ENCODE results near the gene TRAF2. TPM values are rescaled to one million over a fixed set of nuclear protein-coding genes. Genes with fewer than 3 reads are reported as not detected.

TRAF2 gene
- total RNA-seq, 2 experiments from 2014 or later: 40.0 to 41.4 TPM

- H3K4me3 Mint-ChIP-seq: peak overlapping the region; percentile 64
- CTCF ChIA-PET: interaction anchor here (1.1 to 1.9 kb wide), 3 partner anchors 10 to 70 kb away, joined by 3 to 6 read pairs (median 3); no protein-coding TSS in a partner anchor
- H3K27me3 Mint-ChIP-seq: no peaks in the 10 kb centered on the region
- H3K27ac Mint-ChIP-seq: peak overlapping the region; percentile 55
- H3K4me1 Mint-ChIP-seq (ENCODE audit: low read depth): peaks cover 25% of the 10 kb centered on the region
- POLR2A ChIA-PET: interaction anchor here (0.6 kb wide), 2 partner anchors 84 to 223 kb away, joined by 3 read pairs; no protein-coding TSS in a partner anchor
- no peaks in the 10 kb centered on the region for H3K9me3 Mint-ChIP-seq
- intact Hi-C loops (cut with micrococcal nuclease): no loop called here
- no peaks in the 10 kb centered on the region for H3K36me3 Mint-ChIP-seq
- DNase-seq: peak; percentile 54
Observed at GRCh38 chr9:136965771-136966484, 79.6 kb downstream of the TRAF2 start.

DNA sequence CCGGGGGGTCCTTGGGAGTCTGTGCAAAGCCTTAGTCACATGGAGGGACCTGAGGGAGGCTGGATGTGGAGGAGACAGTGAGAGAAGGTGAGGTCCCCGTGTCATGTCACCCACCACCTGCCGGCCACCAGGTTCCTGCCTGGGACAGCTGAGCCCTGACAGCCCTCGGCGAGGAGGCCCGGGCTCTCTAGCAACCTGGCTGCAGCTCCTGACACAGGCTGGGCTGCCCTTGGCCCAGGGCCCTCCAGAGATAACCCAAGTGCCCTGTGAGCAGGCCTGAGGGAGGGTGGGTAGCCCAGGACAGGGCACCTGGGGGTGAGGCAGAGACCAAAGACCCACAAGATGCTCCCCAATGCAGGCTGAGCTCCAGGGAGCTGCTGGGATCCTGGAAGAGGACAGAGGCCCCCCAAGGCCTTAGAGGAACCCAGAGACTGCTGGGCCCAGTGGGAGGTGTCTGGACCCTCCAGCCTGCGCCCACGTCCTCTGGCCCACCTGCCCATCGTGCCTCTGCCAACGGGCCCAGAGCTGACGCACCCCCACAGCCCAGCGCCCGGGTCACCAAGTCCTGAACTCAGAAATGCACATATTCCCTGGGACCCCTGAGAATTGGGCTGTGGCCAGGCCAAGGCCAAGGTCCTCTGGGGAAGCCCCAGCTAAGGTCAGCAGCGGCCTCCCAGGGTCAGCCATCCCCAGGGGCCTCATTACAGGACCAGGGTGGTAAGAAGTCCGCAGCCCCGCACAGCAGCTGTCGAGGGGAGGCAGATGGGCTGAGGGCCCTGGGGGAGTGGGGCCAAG lies 82.2 kb downstream of the TRAF2 start:
- H3K9me3 Mint-ChIP-seq: no peaks in the 10 kb centered on the region
- intact Hi-C loops (cut with micrococcal nuclease): no loop called here
- peaks cover 20% of the 10 kb centered on the region for H3K4me1 Mint-ChIP-seq (ENCODE audit: low read depth)
- DNase-seq: no peak
- H3K36me3 Mint-ChIP-seq: no peaks in the 10 kb centered on the region
- ChIA-PET CTCF (interaction anchor here (1.6 kb wide), 1 partner anchor 61 kb away, joined by 4 read pairs; no protein-coding TSS in a partner anchor), POLR2A (no interaction called here)
- H3K27me3 Mint-ChIP-seq: no peaks in the 10 kb centered on the region
- H3K27ac Mint-ChIP-seq: no peak overlapping the region
- no peak overlapping the region for H3K4me3 Mint-ChIP-seq

DNA sequence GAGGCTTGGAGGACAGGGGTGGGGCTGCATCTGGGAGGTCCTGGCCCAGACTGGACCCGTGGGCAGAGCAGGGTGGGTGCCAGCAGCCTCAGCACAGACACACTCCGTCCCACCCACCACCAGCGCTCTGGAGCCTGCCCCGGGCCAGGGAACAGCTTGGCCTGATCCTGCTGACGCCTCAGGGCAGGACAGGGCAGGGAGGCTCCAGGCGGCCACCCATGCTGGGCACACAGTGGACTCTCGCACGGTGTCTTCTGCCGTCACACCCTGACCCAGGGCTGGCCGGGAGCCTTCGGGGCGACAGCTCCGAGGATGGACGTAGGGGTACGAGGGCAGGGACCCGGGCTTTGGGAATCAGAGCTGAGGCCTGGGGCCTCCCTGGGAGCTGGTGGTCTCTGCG lies 82.8 kb downstream of the TRAF2 start:
- no peaks in the 10 kb centered on the region for H3K36me3 Mint-ChIP-seq
- no peak overlapping the region for H3K27ac Mint-ChIP-seq
- intact Hi-C loops (cut with micrococcal nuclease): no loop called here
- CTCF ChIA-PET: interaction anchor here (1.6 kb wide), 1 partner anchor 60 kb away, joined by 4 read pairs; no protein-coding TSS in a partner anchor
- H3K4me3 Mint-ChIP-seq: no peak overlapping the region
- DNase-seq: no peak
- peaks cover 20% of the 10 kb centered on the region for H3K4me1 Mint-ChIP-seq (ENCODE audit: low read depth)
- POLR2A ChIA-PET: no interaction called here
- no peaks in the 10 kb centered on the region for H3K9me3 Mint-ChIP-seq
- H3K27me3 Mint-ChIP-seq: no peaks in the 10 kb centered on the region

GRCh38 chr9:136969774-136970173 lies 83.5 kb downstream of the TRAF2 start:
- no peaks in the 10 kb centered on the region for H3K9me3 Mint-ChIP-seq
- POLR2A ChIA-PET: no interaction called here
- H3K36me3 Mint-ChIP-seq: no peaks in the 10 kb centered on the region
- H3K4me3 Mint-ChIP-seq: no peak overlapping the region
- no peaks in the 10 kb centered on the region for H3K27me3 Mint-ChIP-seq
- DNase-seq: no peak
- CTCF ChIA-PET: no interaction called here
- intact Hi-C loops (cut with micrococcal nuclease): no loop called here
- peaks cover 15% of the 10 kb centered on the region for H3K4me1 Mint-ChIP-seq (ENCODE audit: low read depth)
- no peak overlapping the region for H3K27ac Mint-ChIP-seq

DNA sequence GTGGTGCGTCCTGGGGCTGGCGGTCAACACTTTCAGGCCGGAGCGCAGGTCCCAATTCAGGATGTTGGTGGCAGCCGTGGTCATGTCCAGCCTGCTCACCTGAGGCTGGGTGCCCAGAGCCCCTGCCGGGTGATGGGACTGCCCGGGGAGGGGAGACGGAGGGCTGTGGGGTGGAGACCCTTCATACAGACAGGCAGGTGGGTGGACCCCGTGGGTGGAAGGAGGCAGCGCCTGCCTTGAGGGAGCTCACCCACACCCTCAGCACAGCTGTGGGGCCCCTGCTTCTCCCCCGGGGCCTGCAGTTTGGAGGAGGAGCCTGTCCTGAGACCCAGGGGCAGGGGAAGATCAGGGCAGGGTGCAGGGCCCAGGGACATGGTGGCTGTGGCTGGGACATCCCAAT lies 84.0 kb downstream of the TRAF2 start:
- ChIA-PET POLR2A (no interaction called here), CTCF (no interaction called here)
- Mint-ChIP-seq H3K9me3 (no peaks in the 10 kb centered on the region), H3K4me3 (no peak overlapping the region), H3K4me1 (ENCODE audit: low read depth) (peaks cover 16% of the 10 kb centered on the region), H3K27me3 (no peaks in the 10 kb centered on the region), H3K27ac (no peak overlapping the region), H3K36me3 (no peaks in the 10 kb centered on the region)
- intact Hi-C loops (cut with micrococcal nuclease): no loop called here
- no peak for DNase-seq

GRCh38 chr9:136971746-136972145 lies 85.4 kb downstream of the TRAF2 start:
- ChIA-PET CTCF (interaction anchor here (0.8 kb wide), 1 partner anchor 92 kb away, joined by 3 read pairs; no protein-coding TSS in a partner anchor), POLR2A (no interaction called here)
- Mint-ChIP-seq H3K36me3 (no peaks in the 10 kb centered on the region), H3K4me3 (no peak overlapping the region), H3K4me1 (ENCODE audit: low read depth) (peaks cover 17% of the 10 kb centered on the region), H3K27ac (no peak overlapping the region), H3K27me3 (no peaks in the 10 kb centered on the region), H3K9me3 (no peaks in the 10 kb centered on the region)
- DNase-seq: no peak
- intact Hi-C loops (cut with micrococcal nuclease): no loop called here

GRCh38 chr9:136972335-136972734 lies 86.0 kb downstream of the TRAF2 start:
- Mint-ChIP-seq H3K9me3 (no peaks in the 10 kb centered on the region), H3K27ac (no peak overlapping the region), H3K4me3 (no peak overlapping the region), H3K36me3 (no peaks in the 10 kb centered on the region), H3K4me1 (ENCODE audit: low read depth) (peaks cover 17% of the 10 kb centered on the region), H3K27me3 (no peaks in the 10 kb centered on the region)
- DNase-seq: no peak
- intact Hi-C loops (cut with micrococcal nuclease): no loop called here
- POLR2A ChIA-PET: no interaction called here
- CTCF ChIA-PET: interaction anchor here (0.8 to 1.1 kb wide), 2 partner anchors 27 to 92 kb away, joined by 3 to 4 read pairs; partner anchors contain the start of gene C8G

GRCh38 chr9:136972743-136973142 lies 86.4 kb downstream of the TRAF2 start:
- no peaks in the 10 kb centered on the region for H3K36me3 Mint-ChIP-seq
- no peak overlapping the region for H3K4me3 Mint-ChIP-seq
- intact Hi-C loops (cut with micrococcal nuclease): no loop called here
- ChIA-PET POLR2A (no interaction called here), CTCF (interaction anchor here (0.8 to 1.1 kb wide), 2 partner anchors 27 to 91 kb away, joined by 3 to 4 read pairs; partner anchors contain the start of gene C8G)
- H3K27me3 Mint-ChIP-seq: no peaks in the 10 kb centered on the region
- H3K27ac Mint-ChIP-seq: no peak overlapping the region
- no peaks in the 10 kb centered on the region for H3K9me3 Mint-ChIP-seq
- no peak for DNase-seq
- H3K4me1 Mint-ChIP-seq (ENCODE audit: low read depth): peaks cover 17% of the 10 kb centered on the region

DNA sequence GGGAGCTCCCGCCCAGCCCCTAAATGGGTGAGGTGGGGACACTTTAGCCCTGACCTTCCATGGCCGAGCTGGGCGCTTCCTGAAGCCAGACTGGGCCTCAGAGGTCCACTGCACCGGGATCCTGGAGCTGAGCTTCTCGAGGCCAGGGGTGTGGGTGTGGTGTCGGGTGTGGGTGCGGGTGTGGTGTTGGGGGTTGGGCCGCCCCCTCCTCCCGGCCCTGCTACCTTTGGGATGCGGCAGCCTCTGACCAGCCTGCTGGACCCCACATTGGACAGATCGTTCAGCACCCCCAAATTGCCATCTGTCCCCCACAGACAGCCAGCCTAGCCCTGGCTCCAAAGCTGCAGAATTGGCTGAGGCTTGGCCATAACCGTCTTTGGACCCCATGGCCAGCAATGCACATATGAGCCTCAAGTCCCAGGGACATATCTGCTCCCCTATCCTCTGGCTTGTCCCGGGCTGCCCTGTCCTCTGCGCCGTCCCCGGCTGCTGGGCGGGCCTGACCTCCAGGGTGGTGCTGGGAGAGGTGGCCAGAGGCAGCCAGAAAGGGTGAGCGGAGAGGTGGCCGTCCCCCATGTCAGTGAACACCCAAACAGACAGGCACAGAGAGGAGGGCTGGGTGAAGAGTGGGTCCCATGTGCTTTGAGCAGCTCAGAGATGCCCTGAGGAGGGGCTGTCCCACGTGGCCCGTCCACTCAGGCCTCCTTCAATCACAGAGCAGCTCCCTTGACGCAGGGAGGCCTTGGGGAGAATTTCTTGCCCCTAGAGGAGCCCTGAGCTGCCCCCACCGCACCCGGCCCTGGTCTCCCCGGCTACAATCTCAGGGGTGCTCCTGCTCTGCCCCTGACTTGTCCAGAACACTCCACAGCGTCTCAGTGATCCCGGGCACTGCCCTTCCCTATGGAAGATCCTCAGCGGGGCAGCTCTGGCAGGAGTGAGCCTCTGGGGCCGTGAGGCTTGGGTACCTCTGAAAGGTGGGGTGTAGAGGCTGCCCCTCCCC lies 87.6 kb downstream of the TRAF2 start:
- no peaks in the 10 kb centered on the region for H3K27me3 Mint-ChIP-seq
- no peaks in the 10 kb centered on the region for H3K36me3 Mint-ChIP-seq
- intact Hi-C loops (cut with micrococcal nuclease): no loop called here
- peaks cover 17% of the 10 kb centered on the region for H3K4me1 Mint-ChIP-seq (ENCODE audit: low read depth)
- CTCF ChIA-PET: interaction anchor here (1.1 to 3.8 kb wide), 5 partner anchors 26 to 61 kb away, joined by 3 to 31 read pairs (median 13); partner anchors contain the start of genes ABCA2 and C8G
- POLR2A ChIA-PET: interaction anchor here (1.1 kb wide), 1 partner anchor 12 kb away, joined by 3 read pairs; no protein-coding TSS in a partner anchor
- no peak overlapping the region for H3K27ac Mint-ChIP-seq
- no peak overlapping the region for H3K4me3 Mint-ChIP-seq
- no peaks in the 10 kb centered on the region for H3K9me3 Mint-ChIP-seq
- DNase-seq: no peak

DNA sequence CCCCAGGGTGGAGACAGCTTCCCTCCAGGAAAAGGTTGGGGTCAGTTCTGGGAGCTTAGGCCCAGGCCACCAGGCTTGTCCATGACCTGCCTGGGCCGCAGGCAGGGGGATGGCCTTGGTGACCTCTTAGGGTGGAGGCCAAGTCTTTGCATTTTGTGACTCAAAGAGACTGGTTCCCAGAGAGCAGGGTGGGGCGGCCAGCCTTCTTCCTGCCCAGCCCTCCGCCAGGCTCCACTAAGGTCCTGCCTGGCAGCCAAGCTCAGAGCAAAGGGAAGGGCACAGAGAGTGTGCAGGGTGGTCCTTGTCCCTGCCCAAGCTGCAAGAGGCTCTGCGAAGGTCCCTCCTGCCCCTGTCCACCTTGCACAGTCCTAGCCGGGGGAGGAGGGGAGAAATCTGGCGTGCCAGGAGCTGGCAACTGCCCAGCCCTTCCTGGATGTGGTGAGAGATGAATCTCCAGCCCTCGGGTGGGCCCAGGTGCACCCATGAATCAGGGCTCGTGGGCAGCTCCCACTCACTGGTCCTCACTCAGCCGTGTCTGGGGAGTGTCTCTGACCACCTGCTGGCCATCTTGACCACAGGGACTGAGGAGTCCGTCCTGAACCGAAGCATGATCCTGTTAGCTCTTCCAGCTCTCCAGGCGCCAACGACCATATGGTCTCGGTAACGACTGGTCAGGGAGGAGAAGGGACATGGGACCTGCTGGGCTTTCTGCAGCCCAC lies 88.7 kb downstream of the TRAF2 start:
- CTCF ChIA-PET: interaction anchor here (0.9 to 3.8 kb wide), 12 partner anchors 10 to 132 kb away, joined by 3 to 31 read pairs (median 5); partner anchors contain the start of genes ABCA2, AJM1, C8G and CLIC3
- Mint-ChIP-seq H3K36me3 (no peaks in the 10 kb centered on the region), H3K4me3 (peak overlapping the region; percentile 23), H3K27me3 (no peaks in the 10 kb centered on the region), H3K9me3 (no peaks in the 10 kb centered on the region), H3K4me1 (ENCODE audit: low read depth) (peaks cover 17% of the 10 kb centered on the region), H3K27ac (no peak overlapping the region)
- intact Hi-C loops (cut with micrococcal nuclease): no loop called here
- DNase-seq: peak; percentile 40
- POLR2A ChIA-PET: interaction anchor here (0.6 to 1.1 kb wide), 4 partner anchors 13 to 160 kb away, joined by 3 read pairs; partner anchors contain the start of gene PAXX

GRCh38 chr9:136975644-136976043 lies 89.3 kb downstream of the TRAF2 start:
- no peaks in the 10 kb centered on the region for H3K9me3 Mint-ChIP-seq
- H3K27me3 Mint-ChIP-seq: no peaks in the 10 kb centered on the region
- H3K4me3 Mint-ChIP-seq: peak overlapping the region; percentile 23
- no peaks in the 10 kb centered on the region for H3K36me3 Mint-ChIP-seq
- ChIA-PET CTCF (interaction anchor here (0.8 to 3.8 kb wide), 13 partner anchors 10 to 188 kb away, joined by 3 to 31 read pairs (median 4); partner anchors contain the start of genes ABCA2, AJM1, CLIC3 and PAXX), POLR2A (interaction anchor here (0.9 kb wide), 1 partner anchor 60 kb away, joined by 3 read pairs; no protein-coding TSS in a partner anchor)
- H3K4me1 Mint-ChIP-seq (ENCODE audit: low read depth): peaks cover 17% of the 10 kb centered on the region
- intact Hi-C loops (cut with micrococcal nuclease): no loop called here
- DNase-seq: peak; percentile 66
- no peak overlapping the region for H3K27ac Mint-ChIP-seq

Measured in activated CD4-positive, alpha-beta memory T cell treated with anti-CD3 and anti-CD28 coated beads for 36 hours (primary cell).